K562 (cell line): ENCODE results near the gene TTBK1. TPM values are rescaled to one million over a fixed set of nuclear protein-coding genes. Genes with fewer than 3 reads are reported as not detected.

ENCODE experiments used
- DACH1 ChIP-seq: fragments of 450-650 bp; IDR thresholded peaks from 2 replicates; pipeline ENCODE4 v1.6.1; 2018; ENCODE audit not compliant: partially characterized antibody
- HCFC1 ChIP-seq: IDR thresholded peaks from 2 replicates; pipeline ENCODE4 v1.6.1; 2012; ENCODE audit warnings: low read depth, low read length, improper control_type of control experiment
- NFE2L1 ChIP-seq: fragments of 450-650 bp; IDR thresholded peaks from 2 replicates; pipeline ENCODE4 v1.6.1; 2016; ENCODE audit warnings: missing genetic modification characterization, low read depth, mild to moderate bottlenecking, missing compliant biosample characterization, moderate library complexity, borderline replicate concordance
- TARDBP ChIP-seq: fragments of 450-650 bp; IDR thresholded peaks from 2 replicates; pipeline ENCODE4 v1.6.1; 2016
- TEAD4 ChIP-seq, 2 experiments: sonication (generic) in 1 of 2; formaldehyde crosslinking in 1 of 2; IDR thresholded peaks; 2 replicates each; pipeline versions ENCODE4 v1.6.1 to v1.8.0; 2012 to 2022; ENCODE audit warnings: borderline replicate concordance in 1 of 2, inconsistent platforms in 1 of 2, low read length in 1 of 2, mild to moderate bottlenecking in 1 of 2, missing genetic modification reagents in 1 of 2
- ZFP30 ChIP-seq: fragments of 250-450 bp; sonication (Bioruptor Pico); IDR thresholded peaks from 2 replicates; pipeline ENCODE4 v1.8.0; 2022; ENCODE audit warnings: moderate library complexity, mild to moderate bottlenecking, inconsistent platforms, borderline replicate concordance
- ZNF23 ChIP-seq: fragments of 250-450 bp; sonication (Bioruptor Pico); IDR thresholded peaks from 2 replicates; pipeline ENCODE4 v1.4.0; 2020; ENCODE audit warnings: mild to moderate bottlenecking
- ZNF395 ChIP-seq: fragments of 200-800 bp; sonication (Bioruptor generic); IDR thresholded peaks from 2 replicates; pipeline ENCODE4 v1.6.1; 2017; ENCODE audit warnings: missing genetic modification characterization, missing compliant biosample characterization
- ZNF431 ChIP-seq: sonication (generic); formaldehyde crosslinking; IDR thresholded peaks from 2 replicates; pipeline ENCODE4 v1.8.0; 2022; ENCODE audit warnings: mild to moderate bottlenecking, missing genetic modification reagents
- ZNF507 ChIP-seq: conservative IDR thresholded peaks from 2 replicates; pipeline ENCODE4 v1.6.1; 2017; ENCODE audit warnings: missing genetic modification characterization, missing compliant biosample characterization
- polyA plus RNA-seq, 8 experiments: library from polyadenylated mRNA; depleted of rRNA in 4 of 8; stranded (reverse) in 5 of 8; unstranded in 3 of 8; fragments of >200 nt; fragmentation: Nextera tagmentation in 2 of 8; fragmentation: Illumina TruSeq in 1 of 8; extraction: Ambion mirVana in 2 of 8; extraction: Trizol in 1 of 8; gene quantifications; 2 replicates each; pipeline versions ENCODE4 v1.2.1 to v1.2.3, GENCODE V29; 2011 to 2014; ENCODE audit warnings: inconsistent platforms in 1 of 8, missing spikeins in 1 of 8
- total RNA-seq, 7 experiments: library from RNA; depleted of rRNA in 6 of 7; stranded (reverse); fragments of >200 nt in 6 of 7; fragmentation: Illumina TruSeq in 2 of 7; extraction: Trizol in 2 of 7; gene quantifications; 2 replicates each; pipeline versions ENCODE4 v1.2.1 to v1.2.3, GENCODE V29; 2011 to 2021; ENCODE audit warnings: low replicate concordance in 1 of 7
- TF ChIP-seq, protein P1 (sequence below): IDR thresholded peaks from 2 replicates; pipeline ENCODE4 v1.6.1; 2016; ENCODE audit warnings: missing genetic modification characterization, missing compliant biosample characterization
- TF ChIP-seq, protein P2 (sequence below): sonication (generic); formaldehyde crosslinking; IDR thresholded peaks from 2 replicates; pipeline ENCODE4 v1.8.0; 2022; ENCODE audit warnings: mild to moderate bottlenecking, low read depth, missing genetic modification reagents
- TF ChIP-seq, protein P3 (sequence below): fragments of 450-650 bp; IDR thresholded peaks from 2 replicates; pipeline ENCODE4 v1.6.1; 2016

The TTBK1 gene
- total and polyA plus RNA-seq, 9 of the 15 experiments (the other 6 are each of a cell fraction or from before 2014, with no cell fraction given): not detected

GRCh38 chr6:43267619-43268354 is 24.5 kb downstream of the TTBK1 start (continued):
- TF ChIP-seq, protein P1, sequence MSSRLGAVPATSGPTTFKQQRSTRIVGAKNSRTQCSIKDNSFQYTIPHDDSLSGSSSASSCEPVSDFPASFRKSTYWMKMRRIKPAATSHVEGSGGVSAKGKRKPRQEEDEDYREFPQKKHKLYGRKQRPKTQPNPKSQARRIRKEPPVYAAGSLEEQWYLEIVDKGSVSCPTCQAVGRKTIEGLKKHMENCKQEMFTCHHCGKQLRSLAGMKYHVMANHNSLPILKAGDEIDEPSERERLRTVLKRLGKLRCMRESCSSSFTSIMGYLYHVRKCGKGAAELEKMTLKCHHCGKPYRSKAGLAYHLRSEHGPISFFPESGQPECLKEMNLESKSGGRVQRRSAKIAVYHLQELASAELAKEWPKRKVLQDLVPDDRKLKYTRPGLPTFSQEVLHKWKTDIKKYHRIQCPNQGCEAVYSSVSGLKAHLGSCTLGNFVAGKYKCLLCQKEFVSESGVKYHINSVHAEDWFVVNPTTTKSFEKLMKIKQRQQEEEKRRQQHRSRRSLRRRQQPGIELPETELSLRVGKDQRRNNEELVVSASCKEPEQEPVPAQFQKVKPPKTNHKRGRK (tag): no peak
- 0 out of 2 replicates have a peak, but pooled peaks have one; percentile 30 for TF ChIP-seq ZNF431
- TF ChIP-seq NFE2L1 (tag): no peak
- TF ChIP-seq, protein P2, sequence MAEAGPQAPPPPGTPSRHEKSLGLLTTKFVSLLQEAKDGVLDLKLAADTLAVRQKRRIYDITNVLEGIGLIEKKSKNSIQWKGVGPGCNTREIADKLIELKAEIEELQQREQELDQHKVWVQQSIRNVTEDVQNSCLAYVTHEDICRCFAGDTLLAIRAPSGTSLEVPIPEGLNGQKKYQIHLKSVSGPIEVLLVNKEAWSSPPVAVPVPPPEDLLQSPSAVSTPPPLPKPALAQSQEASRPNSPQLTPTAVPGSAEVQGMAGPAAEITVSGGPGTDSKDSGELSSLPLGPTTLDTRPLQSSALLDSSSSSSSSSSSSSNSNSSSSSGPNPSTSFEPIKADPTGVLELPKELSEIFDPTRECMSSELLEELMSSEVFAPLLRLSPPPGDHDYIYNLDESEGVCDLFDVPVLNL (CRISPR knock-in tag): 0 out of 2 replicates have a peak, but pooled peaks have one; percentile 35
- 0 out of 2 replicates have a peak, but pooled peaks have one; percentile 7 for TF ChIP-seq ZNF23 (CRISPR knock-in tag)
- TF ChIP-seq ZFP30: no peak
- TF ChIP-seq, protein P3, sequence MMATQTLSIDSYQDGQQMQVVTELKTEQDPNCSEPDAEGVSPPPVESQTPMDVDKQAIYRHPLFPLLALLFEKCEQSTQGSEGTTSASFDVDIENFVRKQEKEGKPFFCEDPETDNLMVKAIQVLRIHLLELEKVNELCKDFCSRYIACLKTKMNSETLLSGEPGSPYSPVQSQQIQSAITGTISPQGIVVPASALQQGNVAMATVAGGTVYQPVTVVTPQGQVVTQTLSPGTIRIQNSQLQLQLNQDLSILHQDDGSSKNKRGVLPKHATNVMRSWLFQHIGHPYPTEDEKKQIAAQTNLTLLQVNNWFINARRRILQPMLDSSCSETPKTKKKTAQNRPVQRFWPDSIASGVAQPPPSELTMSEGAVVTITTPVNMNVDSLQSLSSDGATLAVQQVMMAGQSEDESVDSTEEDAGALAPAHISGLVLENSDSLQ: no peak
- TF ChIP-seq TEAD4 (IDR thresholded peaks at IDR 0.05; ENCODE audit: low read length): peak; percentile 50
- no peak for TF ChIP-seq TEAD4 (CRISPR knock-in tag; IDR thresholded peaks at IDR 0.05; ENCODE audit: borderline replicate concordance)
- TF ChIP-seq DACH1: no peak
- no peak for TF ChIP-seq HCFC1
- TF ChIP-seq ZNF507 (tag): no peak
- peak; percentile 33; the same call in 1 of the 2 replicates for TF ChIP-seq TARDBP
- peak; percentile 33; the same call in 1 of the 2 replicates for TF ChIP-seq ZNF395 (CRISPR knock-in tag)
